K562 (cell line): Measurements from ENCODE around the gene MAPK8IP2. TPM values are rescaled to one million over a fixed set of nuclear protein-coding genes. Genes with fewer than 3 reads are reported as not detected.
A peak's percentile ranks its signal among the peaks of the same experiment; 100 is the strongest.

Source experiments
- ATAC-seq: fragments of 200-7000 bp; cut with Tn5 transposase; 3 replicates; pipeline ENCODE4 v1.9.1; 2020; ENCODE audit warnings: moderate library complexity
- BruUV-seq: library from RNA; stranded (reverse); fragments of 400-500 nt; replicated peaks from 2 replicates; lab custom pipeline; 2021; lab: Mats Ljungman, UMichigan
- CTCF ChIA-PET: fragments of 300-600 bp; formaldehyde crosslinking; extraction: SDS; loops from one replicate; lab custom pipeline; 2021; ENCODE audit warnings: low intra/inter-chr PET ratio; lab: Yijun Ruan, JAX
- POLR2A ChIA-PET: fragments of 300-600, 350-650 bp; sonication (Branson Sonifier 250); formaldehyde crosslinking; extraction: SDS; loops from one replicate; lab custom pipeline; 2021; ENCODE audit warnings: antibody characterized with exemption, inconsistent platforms; lab: Yijun Ruan, JAX
- DNase-seq, 4 experiments: peaks; one replicate each; pipeline versions ENCODE4 v3.0.0 to v3.0.0-alpha.2; 2011 to 2018; ENCODE audit warnings: low spot score in 3 of 4, mixed read lengths in 3 of 4; ENCODE audit errors: extremely low read depth in 1 of 4
- FAIRE-seq: peaks from 2 replicates; lab custom pipeline; 2011; peaks lifted over from hg19 to GRCh38; lab: Jason Lieb, UNC
- H2AFZ ChIP-seq: 2 replicates; pipeline ENCODE4 v1.6.0; 2011; ENCODE audit warnings: low read depth, low read length, control low read depth, inconsistent platforms
- H3K27ac ChIP-seq: fragments of 200-600 bp; 3 replicates; pipeline ENCODE4 v1.8.0; 2011; ENCODE audit warnings: low read depth, mild to moderate bottlenecking, control low read depth, inconsistent platforms, low read length, moderate library complexity, mixed read lengths; ENCODE audit errors: extremely low read depth
- H3K27me3 ChIP-seq, 2 experiments: fragments of 300-600 bp in 1 of 2; 2 replicates in 1 of 2; 3 replicates in 1 of 2; pipeline versions ENCODE4 v1.6.0 to v1.8.0; 2011; ENCODE audit warnings: inconsistent platforms in 2 of 2, low read length in 2 of 2, mild to moderate bottlenecking in 1 of 2, mixed read lengths in 1 of 2, moderate library complexity in 1 of 2; ENCODE audit not compliant: control insufficient read depth in 2 of 2, insufficient read depth in 2 of 2
- H3K36me3 ChIP-seq: fragments of 300-600 bp; 3 replicates; pipeline ENCODE4 v1.8.0; 2011; ENCODE audit warnings: mild to moderate bottlenecking, low read length, inconsistent platforms; ENCODE audit not compliant: control insufficient read depth, insufficient read depth
- H3K4me1 ChIP-seq, 2 experiments: fragments of 200-600 bp in 1 of 2; replicated peaks in 1 of 2; 2 replicates in 1 of 2; 3 replicates in 1 of 2; pipeline versions ENCODE4 v1.5.1 to v1.8.0; 2011; ENCODE audit warnings: inconsistent platforms in 2 of 2, low read length in 2 of 2, mild to moderate bottlenecking in 1 of 2, mixed read lengths in 1 of 2, moderate library complexity in 1 of 2; ENCODE audit not compliant: control insufficient read depth in 2 of 2, insufficient read depth in 2 of 2
- H3K4me2 ChIP-seq: 2 replicates; pipeline ENCODE4 v1.6.1; 2011; ENCODE audit warnings: low read length, control low read depth, inconsistent platforms, mixed read lengths; ENCODE audit not compliant: insufficient read depth
- H3K4me3 ChIP-seq: fragments of 200-600 bp; sonication (generic), shearing (Covaris generic); 2 replicates; pipeline ENCODE4 v1.5.1; 2016; ENCODE audit warnings: control low read depth, inconsistent platforms
- H3K79me2 ChIP-seq: fragments of 200-600 bp; 3 replicates; pipeline ENCODE4 v1.8.0; 2011; ENCODE audit warnings: low read length, inconsistent platforms; ENCODE audit not compliant: control insufficient read depth, insufficient read depth
- H3K9ac ChIP-seq, 2 experiments: 2 replicates each; pipeline versions ENCODE4 v1.6.0 to v1.6.1; 2011; ENCODE audit warnings: low read depth in 2 of 2, low read length in 2 of 2, control low read depth in 1 of 2, inconsistent platforms in 1 of 2, mild to moderate bottlenecking in 1 of 2, mixed read lengths in 1 of 2; ENCODE audit not compliant: insufficient read depth in 1 of 2
- H3K9me1 ChIP-seq: one replicate; pipeline ENCODE4 v1.6.0; 2011; ENCODE audit warnings: inconsistent platforms, mild to moderate bottlenecking, low read length, moderate library complexity; ENCODE audit not compliant: control insufficient read depth, insufficient read depth
- H3K9me3 ChIP-seq: replicated peaks from 2 replicates; pipeline ENCODE4 v1.5.1; 2011; ENCODE audit warnings: low read depth, low read length, inconsistent platforms; ENCODE audit not compliant: control insufficient read depth, insufficient read depth
- H4K20me1 ChIP-seq: replicated peaks from 2 replicates; pipeline ENCODE4 v1.6.1; 2011; ENCODE audit warnings: low read length, inconsistent platforms, mixed read lengths; ENCODE audit not compliant: control insufficient read depth, insufficient read depth
- E2F3 ChIP-seq: fragments of 250-450 bp; sonication (Bioruptor Pico); IDR thresholded peaks from 2 replicates; pipeline ENCODE4 v1.4.0; 2020; ENCODE audit warnings: mild to moderate bottlenecking
- E2F6 ChIP-seq, 2 experiments: IDR thresholded peaks; 2 replicates each; pipeline ENCODE4 v1.6.1; 2011; ENCODE audit warnings: borderline replicate concordance in 1 of 2, control low read depth in 1 of 2, low read depth in 1 of 2, low read length in 1 of 2, mild to moderate bottlenecking in 1 of 2, mixed read lengths in 1 of 2, moderate library complexity in 1 of 2; ENCODE audit not compliant: insufficient read depth in 1 of 2, insufficient read length in 1 of 2, poor library complexity in 1 of 2, severe bottlenecking in 1 of 2; ENCODE audit errors: extremely low read depth in 1 of 2
- ELK1 ChIP-seq: sonication (generic); formaldehyde crosslinking; IDR thresholded peaks from 2 replicates; pipeline ENCODE4 v1.8.1; 2022; ENCODE audit warnings: missing genetic modification reagents
- HES1 ChIP-seq: fragments of 450-650 bp; IDR thresholded peaks from 2 replicates; pipeline ENCODE4 v1.6.1; 2016; ENCODE audit warnings: low read depth, mild to moderate bottlenecking, moderate library complexity
- KDM2B ChIP-seq: fragments of 250-450 bp; sonication (Bioruptor Pico); IDR thresholded peaks from 2 replicates; pipeline ENCODE4 v1.8.0; 2021; ENCODE audit warnings: mild to moderate bottlenecking, moderate library complexity
- NCOA6 ChIP-seq: fragments of 450-650 bp; IDR thresholded peaks from 2 replicates; pipeline ENCODE4 v1.6.1; 2017; ENCODE audit warnings: mild to moderate bottlenecking
- NFATC3 ChIP-seq: fragments of 450-650 bp; IDR thresholded peaks from 2 replicates; pipeline ENCODE4 v1.6.1; 2017; ENCODE audit warnings: mild to moderate bottlenecking
- NFIC ChIP-seq: fragments of 450-650 bp; IDR thresholded peaks from 2 replicates; pipeline ENCODE4 v1.6.1; 2017; ENCODE audit warnings: mild to moderate bottlenecking, inconsistent platforms
- SMARCE1 ChIP-seq: fragments of 450-650 bp; IDR thresholded peaks from 2 replicates; pipeline ENCODE4 v1.7.1; 2016; ENCODE audit warnings: mild to moderate bottlenecking
- TAF1 ChIP-seq: IDR thresholded peaks from 2 replicates; pipeline ENCODE4 v1.6.1; 2011; ENCODE audit warnings: mild to moderate bottlenecking, low read length, moderate library complexity; ENCODE audit not compliant: insufficient read depth, control insufficient read depth, severe bottlenecking; ENCODE audit errors: extremely low read depth
- TCF15 ChIP-seq: fragments of 250-450 bp; sonication (Bioruptor Pico); IDR thresholded peaks from 2 replicates; pipeline ENCODE4 v1.8.0; 2022; ENCODE audit warnings: moderate library complexity, mild to moderate bottlenecking, inconsistent platforms
- ZNF398 ChIP-seq: fragments of 250-450 bp; sonication (Bioruptor Pico); IDR thresholded peaks from 2 replicates; pipeline ENCODE4 v1.8.0; 2021; ENCODE audit warnings: moderate library complexity, mild to moderate bottlenecking, inconsistent platforms
- ZNF57 ChIP-seq: fragments of 450-650 bp; formaldehyde crosslinking; IDR thresholded peaks from 2 replicates; pipeline ENCODE4 v1.4.0; 2020; ENCODE audit warnings: mild to moderate bottlenecking, moderate library complexity
- WGBS: fragments of 100-300 bp; shearing (Covaris generic); methylation state at CpG from one replicate; pipeline ENCODE4 v1.1.6; 2016; ENCODE audit warnings: low coverage, mixed read lengths; ENCODE audit not compliant: insufficient coverage; ENCODE audit errors: missing lambda C conversion rate; 5-methylcytosine and 5-hydroxymethylcytosine counted together
- in situ Hi-C: fragments of 300-500 bp; cut with MboI; formaldehyde crosslinking; loops from 4 replicates; pipeline ENCODE4 v1.15.0; 2018; ENCODE audit warnings: inconsistent platforms, mixed read lengths
- intact Hi-C: fragments of 100-400 bp; cut with micrococcal nuclease; formaldehyde crosslinking; loops from 2 replicates; pipeline ENCODE4 v1.14.2; 2022
- polyA plus RNA-seq, 8 experiments: library from polyadenylated mRNA; depleted of rRNA in 4 of 8; stranded (reverse) in 5 of 8; unstranded in 3 of 8; fragments of >200 nt; fragmentation: Nextera tagmentation in 2 of 8; fragmentation: Illumina TruSeq in 1 of 8; extraction: Ambion mirVana in 2 of 8; extraction: Trizol in 1 of 8; gene quantifications; 2 replicates each; pipeline versions ENCODE4 v1.2.1 to v1.2.3, GENCODE V29; 2011 to 2014; ENCODE audit warnings: inconsistent platforms in 1 of 8, missing spikeins in 1 of 8
- total RNA-seq, 7 experiments: library from RNA; depleted of rRNA in 6 of 7; stranded (reverse); fragments of >200 nt in 6 of 7; fragmentation: Illumina TruSeq in 2 of 7; extraction: Trizol in 2 of 7; gene quantifications; 2 replicates each; pipeline versions ENCODE4 v1.2.1 to v1.2.3, GENCODE V29; 2011 to 2021; ENCODE audit warnings: low replicate concordance in 1 of 7

MAPK8IP2 gene
- total and polyA plus RNA-seq, 9 of the 15 experiments (the other 6 are each of a cell fraction or from before 2014, with no cell fraction given), result 0.01 to 0.47 (median 0.07) TPM; not detected in 2

GRCh38 chr22:50612168-50612527 is 11.6 kb downstream of the MAPK8IP2 start (continued):
- no peak for TF ChIP-seq E2F3 (CRISPR knock-in tag)
- no peak for TF ChIP-seq ZNF398 (CRISPR knock-in tag)
- no peak for TF ChIP-seq TAF1
- TF ChIP-seq NFATC3, result no peak

GRCh38 chr22:50612528-50613221 is 12.1 kb downstream of the MAPK8IP2 start:
- H3K9me3 ChIP-seq, result no peaks in the 10 kb centered on the region
- TF ChIP-seq E2F6 (IDR thresholded peaks at IDR 0.05; ENCODE audit: borderline replicate concordance in 1 of 2, extremely low read depth in 1 of 2, insufficient read depth in 1 of 2, insufficient read length in 1 of 2, low read depth in 1 of 2, low read length in 1 of 2, poor library complexity in 1 of 2, severe bottlenecking in 1 of 2) (peak; percentile 50 to 93), NFIC (peak; percentile 40), NCOA6 (peak; percentile 68), ELK1 (CRISPR knock-in tag) (no peak), HES1 (no peak), SMARCE1 (no peak), KDM2B (CRISPR knock-in tag) (no peak), TCF15 (CRISPR knock-in tag) (no peak), ZNF57 (no peak)

More at GRCh38 chr22:50612528-50613221, 12.1 kb downstream of the MAPK8IP2 start:
- ChIA-PET CTCF (no interaction called here), POLR2A (interaction anchor here (0.5 to 1.1 kb wide), 3 partner anchors 9 to 16 kb away, joined by 3 to 4 read pairs (median 3); no protein-coding TSS in a partner anchor)
- DNase-seq (peak; percentile 48 to 88 (median 86)), ATAC-seq (peak; percentile 93), FAIRE-seq (no peak)
- no TSS peak for BruUV-seq
- Histone ChIP-seq H3K4me2 (peak overlapping the region; percentile 61), H3K27me3 (peaks cover 12 to 41% of the 10 kb centered on the region in 2 experiments; a peak in 4 of 5 replicates), H3K4me3 (no peak overlapping the region), H3K9me1 (no peaks in the 10 kb centered on the region), H3K36me3 (no peaks in the 10 kb centered on the region), H3K4me1 (peaks cover 13 to 15% of the 10 kb centered on the region in 2 experiments; a peak in 4 of 5 replicates), H3K27ac (no peak overlapping the region), H4K20me1 (no peaks in the 10 kb centered on the region), H3K79me2 (no peaks in the 10 kb centered on the region), H3K9ac (peak overlapping the region in 1 of 2 experiments; percentile 82; a peak in 2 of 4 replicates), H2AFZ (peak overlapping the region; percentile 83)
- in situ Hi-C loops (loop anchor here (5.0 kb wide), 1 partner anchor 35 kb away; the partner anchor contains the start of gene CPT1B), intact Hi-C loops (no loop called here)
- 19% methylated on average over 21 of the region's 31 CpGs for WGBS
